ENCODE data around the gene SYNE1. TPM values are rescaled to one million over a fixed set of nuclear protein-coding genes. Genes with fewer than 3 reads are reported as not detected.

SYNE1 gene
- total RNA-seq, 1 experiment from 2014 or later, result 3.0 TPM

DNA sequence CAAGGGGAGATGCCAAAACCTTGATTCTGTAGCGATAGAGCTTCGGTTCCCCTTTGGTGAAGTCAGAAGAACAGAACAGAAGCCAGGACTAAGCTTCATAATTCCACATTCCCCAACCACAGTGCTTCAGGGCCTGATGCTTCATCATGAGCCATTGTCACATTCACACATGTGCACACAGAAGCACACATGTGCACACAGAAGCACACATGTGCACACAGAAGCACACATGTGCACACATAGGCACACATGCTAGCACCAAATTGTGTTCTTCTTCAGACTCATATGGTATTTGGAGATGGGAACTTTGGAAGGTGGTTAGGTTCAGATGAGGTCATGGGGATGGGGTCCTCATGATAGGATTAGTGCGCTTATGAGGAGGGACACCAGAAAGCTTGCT lies 183.2 kb downstream of the SYNE1 start:
- H2BK20ac ChIP-seq (ENCODE audit: low read depth, low read length, poor library complexity, severe bottlenecking), result no peak overlapping the region
- Mint-ChIP-seq H3K36me3 (ENCODE audit: insufficient read depth in 1 of 3, low read depth in 3 of 3) (no peaks in the 10 kb centered on the region), H3K27me3 (ENCODE audit: low read depth) (no peaks in the 10 kb centered on the region), H3K9me3 (0 out of 5 replicates have a peak, but pooled peaks cover 0 to 2% of the 10 kb centered on the region in 2 experiments), H3K4me1 (peaks cover 0 to 3% of the 10 kb centered on the region in 2 experiments; a peak in 1 of 4 replicates), H3K4me3 (no peak overlapping the region), H3K27ac (no peak overlapping the region)
- DNase-seq, result no peak
- no peaks in the 10 kb centered on the region for H3K23me2 ChIP-seq (ENCODE audit: insufficient read length, low read depth, low read length, poor library complexity, severe bottlenecking)
- H3K4ac ChIP-seq (ENCODE audit: low read depth, low read length), result no peak overlapping the region
- no peak overlapping the region for H4K8ac ChIP-seq (replicated peaks; ENCODE audit: insufficient read length, low read depth, low read length)
- no peak overlapping the region for H2AK5ac ChIP-seq (ENCODE audit: insufficient read length, low read length)
- no peak overlapping the region for H4K91ac ChIP-seq (ENCODE audit: insufficient read length, low read depth, low read length)
- H4K5ac ChIP-seq (ENCODE audit: insufficient read length, low read depth, low read length), result no peak overlapping the region
- no peaks in the 10 kb centered on the region for H3K79me1 ChIP-seq (ENCODE audit: insufficient read depth, low read depth, low read length, poor library complexity, severe bottlenecking)
- no peak overlapping the region for H3K23ac ChIP-seq (ENCODE audit: insufficient read length, low read depth, low read length)
- no peaks in the 10 kb centered on the region for H3K9me3 ChIP-seq (ENCODE audit: control insufficient read depth, low read depth, low read length)
- H3K27me3 ChIP-seq (ENCODE audit: insufficient read depth, low read length), result no peaks in the 10 kb centered on the region
- H3K27ac ChIP-seq (ENCODE audit: insufficient read length, low read depth, low read length), result no peak overlapping the region
- no peaks in the 10 kb centered on the region for H3K79me2 ChIP-seq (ENCODE audit: insufficient read depth, low read length)
- no peak overlapping the region for H3K18ac ChIP-seq (ENCODE audit: insufficient read length, low read depth, low read length)
- no peak overlapping the region for H2BK5ac ChIP-seq (ENCODE audit: insufficient read length, low read length)
- H2BK120ac ChIP-seq (ENCODE audit: low read depth, low read length, poor library complexity, severe bottlenecking), result no peak overlapping the region
- H2BK15ac ChIP-seq (ENCODE audit: low read depth, low read length), result no peak overlapping the region
- TF ChIP-seq, protein P1, sequence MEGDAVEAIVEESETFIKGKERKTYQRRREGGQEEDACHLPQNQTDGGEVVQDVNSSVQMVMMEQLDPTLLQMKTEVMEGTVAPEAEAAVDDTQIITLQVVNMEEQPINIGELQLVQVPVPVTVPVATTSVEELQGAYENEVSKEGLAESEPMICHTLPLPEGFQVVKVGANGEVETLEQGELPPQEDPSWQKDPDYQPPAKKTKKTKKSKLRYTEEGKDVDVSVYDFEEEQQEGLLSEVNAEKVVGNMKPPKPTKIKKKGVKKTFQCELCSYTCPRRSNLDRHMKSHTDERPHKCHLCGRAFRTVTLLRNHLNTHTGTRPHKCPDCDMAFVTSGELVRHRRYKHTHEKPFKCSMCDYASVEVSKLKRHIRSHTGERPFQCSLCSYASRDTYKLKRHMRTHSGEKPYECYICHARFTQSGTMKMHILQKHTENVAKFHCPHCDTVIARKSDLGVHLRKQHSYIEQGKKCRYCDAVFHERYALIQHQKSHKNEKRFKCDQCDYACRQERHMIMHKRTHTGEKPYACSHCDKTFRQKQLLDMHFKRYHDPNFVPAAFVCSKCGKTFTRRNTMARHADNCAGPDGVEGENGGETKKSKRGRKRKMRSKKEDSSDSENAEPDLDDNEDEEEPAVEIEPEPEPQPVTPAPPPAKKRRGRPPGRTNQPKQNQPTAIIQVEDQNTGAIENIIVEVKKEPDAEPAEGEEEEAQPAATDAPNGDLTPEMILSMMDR (conservative IDR thresholded peaks at IDR 0.05), result no peak
- WGBS (ENCODE audit: extremely low coverage, insufficient read length, low lambda C conversion rate), result no CpG with 5 or more reads among the region's 3 CpGs
- no peak overlapping the region for H2AFZ ChIP-seq (ENCODE audit: low read length)
- H4K20me1 ChIP-seq (ENCODE audit: control insufficient read depth, insufficient read depth, insufficient read length), result no peaks in the 10 kb centered on the region
- H3K14ac ChIP-seq (ENCODE audit: insufficient read depth, low read length), result no peak overlapping the region
- H3K56ac ChIP-seq (ENCODE audit: insufficient read length, low read depth, low read length), result no peak overlapping the region
- H2BK12ac ChIP-seq (ENCODE audit: insufficient read length, low read depth, low read length), result no peak overlapping the region
- no peak overlapping the region for H3K9ac ChIP-seq (ENCODE audit: extremely low read depth, insufficient read length, low read length)
- H3K4me2 ChIP-seq (ENCODE audit: insufficient read depth, insufficient read length, low read length), result no peak overlapping the region
- H3K4me1 ChIP-seq (ENCODE audit: insufficient read depth, low read length), result no peaks in the 10 kb centered on the region
- H3T11ph ChIP-seq (ENCODE audit: low read length), result no peak overlapping the region
